Measurements from ENCODE around the gene HLA-DMB.
A peak's percentile ranks its signal among the peaks of the same experiment; 100 is the strongest.
"Not testable (repeated sequence)": the region's sequence is repeated elsewhere in the genome, so short reads cannot be mapped to it uniquely, and the experiment has no call there.

Gene HLA-DMB

DNA sequence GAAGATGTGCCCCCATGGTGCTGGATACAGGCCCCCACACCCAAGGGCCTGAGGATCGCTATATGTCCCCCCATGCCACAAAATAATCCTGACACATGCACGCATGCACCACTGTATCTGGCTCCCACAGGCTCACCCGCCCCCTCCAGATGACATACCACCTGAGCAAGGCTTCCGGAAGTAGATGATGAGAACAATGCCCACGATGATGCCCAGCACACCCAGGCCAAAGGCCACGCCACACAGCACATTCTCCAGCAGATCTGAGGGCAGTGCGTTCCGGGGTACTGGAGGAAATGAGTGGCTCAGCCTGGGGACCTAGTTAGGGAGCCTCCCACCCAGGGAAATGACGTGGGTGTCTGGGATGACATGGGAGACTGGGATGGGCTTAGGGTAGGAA, 8.3 kb upstream of the HLA-DMB start:
- no peak for DNase-seq

DNA sequence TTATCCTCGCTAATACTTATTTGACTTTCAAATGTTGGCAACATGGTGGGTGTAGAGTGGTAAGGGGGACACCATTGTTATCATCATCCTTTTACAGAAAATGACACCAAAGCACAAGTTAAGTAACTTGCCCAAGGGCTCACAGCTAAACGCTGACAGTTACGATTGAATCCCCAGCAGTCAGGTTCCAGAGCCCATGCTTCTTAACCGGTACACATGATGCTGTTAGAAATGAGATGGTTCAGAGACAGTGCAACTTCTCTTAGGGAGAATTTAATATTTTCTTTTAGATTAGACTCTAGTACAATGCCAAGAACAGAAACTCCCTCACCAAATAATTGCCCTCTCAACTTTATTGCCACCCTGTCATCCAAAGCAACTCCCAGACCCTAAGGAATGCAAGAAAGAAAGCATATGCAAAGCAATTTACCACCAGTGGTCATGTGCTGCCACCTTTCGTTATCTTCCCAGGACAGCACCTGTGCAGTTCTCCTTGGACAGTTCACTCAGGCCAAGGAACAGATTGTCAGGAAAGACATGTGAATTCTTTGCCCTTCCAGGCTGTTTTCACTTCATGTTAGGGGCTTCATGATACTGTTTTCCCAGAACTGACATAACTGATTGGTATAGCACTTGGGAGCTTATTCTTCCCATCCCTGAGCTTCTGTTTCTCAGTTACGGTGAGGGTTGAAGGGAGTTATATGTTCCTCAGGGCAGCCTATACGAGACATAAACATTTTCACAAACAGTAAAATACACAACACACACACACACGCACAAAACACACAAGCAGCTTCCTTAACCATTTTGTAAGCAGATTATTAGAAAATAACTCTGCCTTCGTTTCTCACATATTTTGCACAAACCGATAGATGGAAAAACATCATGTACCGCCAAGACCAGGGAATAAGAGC, 7.0 kb upstream of the HLA-DMB start:
- peak; percentile 47 for DNase-seq

DNA sequence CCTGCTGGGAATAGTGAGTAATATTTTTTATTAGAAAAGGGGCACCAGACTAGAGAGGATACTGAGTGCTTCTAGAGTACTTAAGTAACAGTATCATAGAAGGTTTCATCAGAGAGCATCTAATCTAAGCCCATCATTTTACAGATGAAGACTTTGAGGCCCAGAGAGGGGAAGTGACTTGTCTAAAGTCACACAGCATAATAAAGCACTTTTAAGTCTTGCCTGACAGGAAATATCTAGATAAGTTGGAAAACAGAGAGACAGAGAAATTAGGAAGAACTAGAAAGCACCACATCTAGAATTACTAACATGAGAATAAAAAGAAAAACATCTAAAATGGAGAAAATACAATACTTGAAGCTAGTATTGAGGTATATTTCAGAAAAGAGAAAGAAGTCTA, 6.1 kb upstream of the HLA-DMB start:
- DNase-seq: no peak

DNA sequence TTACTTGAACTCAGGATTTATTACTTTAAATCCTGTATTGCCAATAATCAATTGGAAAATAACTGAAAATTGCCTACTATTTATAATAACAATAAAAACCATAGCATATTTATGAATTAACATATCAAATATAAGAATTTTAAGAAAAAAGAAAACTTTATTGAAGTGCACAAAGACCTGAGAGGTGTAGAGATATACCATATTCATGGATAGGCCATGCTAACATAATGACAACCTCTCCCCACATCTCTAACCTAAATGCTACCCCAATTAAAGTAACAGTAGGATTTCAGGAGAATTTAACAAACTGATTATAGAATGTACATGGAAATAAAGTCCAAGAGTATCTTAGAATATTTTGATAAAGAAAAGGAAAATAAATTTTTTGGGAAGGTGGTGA, 5.1 kb upstream of the HLA-DMB start:
- DNase-seq: no peak

DNA sequence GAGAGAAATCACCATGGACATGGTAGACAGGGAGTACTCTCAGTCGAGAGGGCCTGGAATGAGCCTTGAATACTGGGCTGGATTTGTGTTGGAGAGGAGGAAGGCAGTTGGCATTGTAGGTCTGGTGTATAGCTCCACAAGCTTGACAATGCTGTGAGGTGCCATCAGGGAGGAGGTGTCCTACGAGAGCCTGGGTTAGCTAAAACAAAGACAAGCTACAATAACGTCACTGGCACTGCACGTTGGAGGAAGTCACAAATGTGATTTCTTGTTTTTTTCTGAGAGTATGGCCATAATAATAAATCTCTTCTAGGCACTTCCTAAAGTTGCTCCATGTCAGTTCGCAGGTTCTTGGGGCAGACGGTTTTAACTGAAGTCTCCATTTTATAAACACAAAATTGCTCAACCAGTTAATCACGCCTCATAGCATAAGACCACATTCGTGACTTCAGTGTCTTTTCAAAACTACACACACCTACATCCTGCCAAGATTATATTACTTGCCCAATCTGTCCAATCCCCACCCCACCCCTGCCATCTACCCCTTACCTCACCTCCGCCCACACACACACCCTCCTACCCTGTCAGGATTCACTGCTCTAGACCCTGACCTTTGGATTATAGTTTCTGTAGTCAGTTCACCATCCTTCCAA, 4.4 kb upstream of the HLA-DMB start:
- no peak for DNase-seq

DNA sequence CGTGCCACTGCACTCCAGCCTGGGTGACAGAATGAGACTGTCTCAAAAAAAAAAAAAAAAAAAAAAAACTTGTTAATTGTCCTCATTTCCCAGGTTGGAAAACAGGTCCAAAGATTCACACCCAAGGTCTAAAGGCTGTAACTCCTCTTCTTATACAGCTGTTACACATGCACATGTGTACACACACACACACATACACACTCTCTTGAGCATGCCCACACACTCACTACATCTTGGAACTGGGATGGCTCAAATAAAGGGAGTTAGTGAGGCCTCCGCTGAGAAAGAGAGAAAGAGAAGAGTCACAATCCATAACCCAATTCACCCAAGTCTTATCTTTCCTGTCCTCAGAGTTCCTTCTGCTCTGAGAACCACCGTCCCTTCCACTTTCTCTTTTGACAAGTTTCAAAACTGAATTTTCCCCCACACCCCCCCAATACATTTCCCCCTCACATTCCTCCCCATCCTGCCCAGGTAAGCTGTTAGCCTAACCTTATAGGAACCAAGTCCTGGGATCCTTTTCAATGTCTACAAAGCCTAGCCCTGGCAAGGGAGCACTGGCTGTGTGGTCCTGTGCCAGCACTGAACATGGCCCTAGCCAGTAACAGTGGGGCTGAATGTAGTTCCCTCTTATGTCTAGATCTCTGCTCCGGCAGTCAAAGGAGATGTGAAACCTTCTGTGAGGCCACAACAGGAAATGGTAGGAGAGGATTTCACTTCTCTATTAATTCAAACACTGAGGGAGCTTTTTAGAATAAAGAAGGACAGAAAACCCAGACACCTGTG, 3.2 kb upstream of the HLA-DMB start:
- DNase-seq: no peak

DNA sequence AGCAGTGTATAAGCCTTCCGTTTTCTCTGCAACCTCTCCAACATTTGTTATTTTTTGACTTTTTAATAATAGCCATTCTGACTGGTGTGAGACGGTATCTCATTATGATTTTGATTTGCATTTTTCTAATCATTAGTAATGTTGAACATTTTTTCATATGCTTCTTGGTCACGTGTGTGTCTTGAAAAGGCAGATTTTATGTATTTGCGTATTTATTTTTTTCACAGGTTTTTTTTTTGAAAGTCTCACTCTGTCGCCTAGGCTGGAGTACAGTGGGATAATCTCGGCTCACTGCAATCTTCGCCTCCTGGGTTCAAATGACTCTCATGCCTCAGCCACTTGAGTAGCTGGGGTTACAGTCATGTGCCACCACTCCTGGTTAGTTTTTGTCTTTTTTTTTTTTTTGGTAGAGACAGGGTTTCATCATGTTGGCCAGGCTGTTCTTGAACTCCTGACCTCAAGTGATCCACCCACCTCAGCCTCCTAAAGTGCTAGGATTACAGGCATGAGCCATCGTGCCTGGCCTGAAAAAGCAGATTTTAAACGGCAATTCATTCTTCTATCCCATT, 1.8 kb upstream of the HLA-DMB start:
- DNase-seq: not testable (repeated sequence)

DNA sequence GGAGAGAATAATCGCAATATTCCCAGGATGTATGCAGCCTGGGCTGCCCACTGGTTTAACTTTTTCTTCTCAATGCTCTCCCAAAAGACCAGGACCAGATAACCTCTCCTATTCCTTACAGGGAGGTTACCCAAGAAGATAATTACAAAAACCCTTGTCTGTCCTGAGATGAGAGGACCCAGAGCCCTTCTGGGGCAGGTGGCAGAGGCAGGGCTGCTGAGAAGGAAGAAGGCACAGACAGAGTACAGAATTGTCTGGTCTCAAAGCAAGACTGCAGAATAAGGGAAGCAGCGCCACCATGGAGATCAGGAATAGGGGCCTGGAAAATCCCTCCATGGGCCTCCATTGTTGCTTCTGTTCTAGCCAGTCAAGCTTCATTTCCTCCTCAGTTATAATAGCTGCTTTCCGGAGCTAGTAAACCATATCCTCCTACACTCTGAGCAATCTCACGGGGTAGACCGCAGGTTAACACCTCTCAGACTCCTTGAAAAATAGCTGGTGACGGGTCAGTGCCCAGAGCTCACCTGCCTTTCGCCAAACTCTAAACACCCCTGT, 463 bp upstream of the HLA-DMB start:
- no peak for DNase-seq

DNA sequence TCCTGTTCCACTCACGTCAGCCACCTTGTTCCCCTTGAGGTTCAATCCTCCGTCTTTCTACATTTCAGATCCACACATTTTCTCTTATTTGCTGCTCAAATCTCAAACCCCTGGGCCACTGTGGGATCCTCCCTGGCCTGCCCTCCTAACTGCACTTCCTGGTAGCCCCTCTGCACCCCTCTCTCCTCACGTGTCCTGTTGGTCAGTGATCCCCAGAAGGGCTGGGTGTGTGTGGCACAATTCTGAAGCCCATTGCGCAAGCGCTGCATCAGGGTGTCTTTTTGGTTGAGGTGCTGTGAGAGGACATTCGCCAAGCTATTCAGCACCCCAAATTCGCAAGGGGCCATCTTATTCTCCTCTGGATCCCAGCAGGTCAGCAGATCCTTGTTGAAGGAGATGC, 2.3 kb downstream of the HLA-DMB start:
- DNase-seq: no peak

DNA sequence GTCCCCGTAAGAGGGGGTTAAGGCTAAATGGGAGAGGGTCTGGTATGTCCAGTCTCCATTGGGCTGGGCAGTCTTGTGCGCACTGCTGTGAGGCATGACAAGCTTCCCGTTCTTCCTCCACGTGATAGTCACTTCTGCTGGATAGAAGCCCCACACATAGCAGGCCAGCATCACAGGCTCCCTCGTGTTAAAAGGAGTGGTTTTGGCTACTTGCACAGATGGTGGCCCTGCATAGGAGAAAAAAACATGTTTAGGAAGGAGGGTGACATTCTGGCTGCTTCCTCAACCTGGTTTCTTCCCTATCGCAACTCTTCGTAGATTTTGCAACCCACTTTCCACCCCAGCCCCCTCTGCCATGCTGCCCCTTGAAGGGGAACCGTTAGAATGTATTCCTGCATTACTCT, 3.6 kb downstream of the HLA-DMB start:
- no peak for DNase-seq

DNA sequence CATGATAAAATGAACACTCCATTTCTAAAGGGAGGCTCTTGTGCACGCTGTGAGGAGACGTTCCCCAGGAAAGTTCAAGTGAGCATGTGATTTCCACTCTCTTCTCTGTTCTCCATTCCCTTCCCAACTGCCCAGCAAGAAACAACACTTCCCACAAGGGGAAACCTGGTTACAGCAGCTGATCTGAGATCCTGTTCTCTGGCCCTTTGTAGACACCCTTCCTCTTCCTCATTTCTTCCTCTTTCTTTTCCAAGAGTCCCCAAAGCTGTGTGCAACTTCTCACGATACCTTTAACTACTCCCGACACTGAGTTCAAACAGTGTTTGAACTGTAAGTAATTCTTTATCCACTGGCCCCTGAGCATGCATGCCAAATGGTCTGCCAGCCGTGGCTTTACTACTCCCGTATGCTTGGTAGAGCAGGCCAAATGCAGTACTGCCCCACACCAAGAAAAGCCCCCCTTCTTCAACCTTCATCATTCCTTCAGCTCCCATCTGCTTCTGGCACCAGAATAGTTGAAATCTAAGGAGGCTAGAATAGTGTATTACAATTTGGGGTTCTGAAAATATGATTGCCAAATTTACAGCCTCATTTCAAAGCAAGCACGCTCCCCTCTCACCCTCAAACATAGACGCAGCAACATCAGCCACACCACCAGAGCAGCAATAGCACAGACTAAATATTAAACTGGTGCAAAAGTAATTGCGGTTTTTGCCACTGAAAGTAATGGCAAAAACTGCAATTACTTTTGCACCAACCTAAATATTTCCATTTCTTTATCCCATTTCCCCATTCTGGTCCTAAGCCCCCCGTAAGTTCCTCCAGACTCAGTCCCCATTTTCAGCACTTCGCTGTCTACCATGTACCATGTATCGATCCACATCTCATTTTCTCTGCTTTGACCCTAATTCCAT, 4.3 kb downstream of the HLA-DMB start:
- no peak for DNase-seq

DNA sequence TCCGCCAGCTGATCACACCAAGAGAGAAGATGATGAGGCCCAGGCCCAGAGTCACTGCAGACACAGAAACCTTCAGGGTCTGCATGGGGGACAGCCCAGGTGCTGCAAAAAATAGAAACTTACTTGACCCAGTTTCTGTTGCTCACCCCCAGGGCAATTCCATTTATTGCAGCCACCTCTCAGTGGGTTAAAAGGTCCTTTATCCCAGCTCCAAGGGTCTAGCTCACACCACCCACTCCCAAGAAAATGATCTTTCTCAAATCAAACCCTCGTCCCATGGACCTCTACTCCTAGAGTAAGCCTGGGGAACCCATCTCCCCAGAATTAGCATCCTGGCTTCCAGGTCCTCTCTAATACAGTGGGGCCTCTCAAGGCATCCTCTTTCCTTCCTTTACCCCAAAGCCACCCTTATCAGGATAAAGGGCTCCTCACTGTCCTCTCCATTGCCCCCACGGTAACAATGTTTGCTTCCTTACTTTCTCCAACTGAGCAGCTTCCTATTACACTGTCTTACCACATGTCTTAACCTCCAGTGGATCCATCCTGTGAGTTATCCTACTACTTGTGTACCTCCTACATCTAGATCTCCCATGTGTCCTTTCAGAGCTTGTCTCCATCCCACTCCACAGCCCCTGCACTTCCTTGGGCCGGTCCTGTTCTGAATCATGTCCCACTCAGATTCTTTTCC, 5.1 kb downstream of the HLA-DMB start:
- DNase-seq: no peak

DNA sequence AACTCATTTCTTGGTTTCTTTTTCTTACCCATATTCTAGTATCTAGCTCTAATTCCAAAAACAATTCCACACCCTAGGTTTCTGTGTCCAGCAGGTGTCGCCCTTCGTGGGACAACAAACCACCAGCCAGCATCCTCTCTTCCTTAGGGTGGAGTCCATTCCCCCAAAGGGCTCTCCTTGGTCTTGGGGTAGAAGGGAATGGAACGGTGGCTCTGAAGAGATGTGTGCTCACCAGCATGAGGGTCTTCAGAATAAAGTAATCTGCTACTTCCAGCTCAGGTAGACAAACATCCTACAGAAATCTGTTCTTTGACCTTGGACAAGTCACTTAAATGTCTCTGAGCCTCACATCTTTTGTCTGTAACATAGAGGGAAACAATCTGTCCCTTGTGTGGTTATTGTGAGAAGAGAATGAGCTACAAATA, 7.2 kb downstream of the HLA-DMB start:
- DNase-seq: peak; percentile 73

DNA sequence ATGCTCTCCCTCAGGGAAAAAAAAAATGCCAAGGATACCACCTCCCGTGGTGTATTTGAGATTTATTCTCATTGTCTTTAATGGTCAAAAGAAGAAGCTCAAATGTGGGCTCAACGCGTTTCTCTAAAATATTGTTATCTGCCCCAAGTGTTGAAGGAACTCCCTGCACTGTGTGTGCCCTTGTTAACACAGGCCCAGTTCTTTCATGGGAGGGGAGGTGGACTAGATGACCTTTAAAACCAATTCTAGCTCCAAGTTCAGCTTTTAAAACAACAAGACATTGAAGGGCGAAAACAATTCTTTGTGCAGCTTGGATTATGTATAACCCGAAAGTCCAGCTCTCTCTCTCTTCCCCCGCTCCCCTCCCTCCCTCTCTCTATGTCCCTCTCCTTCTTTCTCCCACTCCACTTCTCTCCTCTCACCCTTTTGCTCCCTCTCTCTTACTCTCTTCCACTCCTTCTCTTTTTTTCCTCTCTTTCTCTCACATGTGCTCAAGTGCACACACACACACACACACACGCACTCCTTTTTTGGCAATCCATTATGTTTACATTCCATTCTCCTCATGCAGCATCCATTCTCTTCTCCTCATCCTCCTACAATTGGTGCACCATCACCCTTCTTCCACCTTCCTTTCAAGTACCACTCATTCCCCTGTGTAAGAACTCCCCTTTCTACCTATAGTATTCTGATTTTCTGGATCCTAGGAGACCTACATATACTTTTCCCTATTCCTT, 8.5 kb downstream of the HLA-DMB start:
- DNase-seq: peak; percentile 58

DNA sequence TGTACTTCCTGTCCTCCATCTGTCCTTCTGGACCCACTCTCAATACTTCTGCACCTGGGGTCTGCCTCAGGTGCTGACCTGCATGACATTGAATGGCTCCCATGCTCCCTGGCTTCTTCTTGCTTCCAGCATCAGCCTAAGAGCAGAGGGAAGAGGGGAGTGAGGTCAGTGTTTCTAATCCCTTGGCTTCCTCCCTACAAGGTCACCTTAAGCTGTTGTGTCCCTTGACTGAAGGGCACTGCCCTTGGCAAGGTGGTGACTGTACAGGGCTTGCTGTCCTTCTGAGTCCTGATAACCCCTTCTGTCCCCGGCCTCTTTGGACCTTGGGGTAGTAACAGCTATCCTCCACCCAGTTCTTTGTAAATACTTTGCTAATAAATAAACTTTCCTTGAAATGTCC, 9.6 kb downstream of the HLA-DMB start:
- DNase-seq: no peak

DNA sequence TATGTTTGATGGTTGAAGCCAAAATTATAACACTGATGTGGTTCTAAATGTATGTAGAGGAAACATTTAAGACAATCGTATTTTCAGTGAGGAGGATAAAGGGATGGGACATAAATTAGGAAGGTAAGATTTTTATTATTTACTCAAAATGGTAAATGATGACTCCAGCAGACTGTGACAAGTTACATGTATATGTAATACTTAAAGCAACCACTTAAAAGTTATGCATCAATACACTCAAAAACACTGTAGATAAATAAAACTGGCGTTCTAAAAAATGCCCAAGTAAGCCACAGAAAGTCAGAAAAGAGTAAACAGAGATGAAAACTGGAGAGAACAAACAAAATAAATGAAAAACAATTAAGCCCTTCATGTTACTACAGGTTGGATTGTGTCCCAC, 18.7 kb downstream of the HLA-DMB start:
- DNase-seq: no peak

DNA sequence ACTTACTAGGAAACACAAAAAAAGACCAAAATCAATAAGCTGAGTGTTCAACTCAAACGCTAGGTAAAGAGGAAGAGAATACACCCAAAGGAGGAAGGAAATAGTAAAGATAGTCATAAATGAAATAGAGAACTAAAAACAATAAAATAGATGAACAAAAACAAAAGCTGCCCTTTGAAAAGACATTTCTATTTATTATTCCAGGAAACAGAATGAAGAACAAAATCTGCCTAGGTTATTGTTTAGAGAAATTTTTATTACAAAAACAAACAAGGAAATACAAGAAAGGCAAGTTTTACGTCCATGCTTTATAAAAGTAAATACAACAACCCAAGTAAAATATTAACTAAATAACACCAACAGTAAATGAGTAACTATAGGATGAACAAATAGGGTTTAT, 20.1 kb downstream of the HLA-DMB start:
- DNase-seq: no peak

DNA sequence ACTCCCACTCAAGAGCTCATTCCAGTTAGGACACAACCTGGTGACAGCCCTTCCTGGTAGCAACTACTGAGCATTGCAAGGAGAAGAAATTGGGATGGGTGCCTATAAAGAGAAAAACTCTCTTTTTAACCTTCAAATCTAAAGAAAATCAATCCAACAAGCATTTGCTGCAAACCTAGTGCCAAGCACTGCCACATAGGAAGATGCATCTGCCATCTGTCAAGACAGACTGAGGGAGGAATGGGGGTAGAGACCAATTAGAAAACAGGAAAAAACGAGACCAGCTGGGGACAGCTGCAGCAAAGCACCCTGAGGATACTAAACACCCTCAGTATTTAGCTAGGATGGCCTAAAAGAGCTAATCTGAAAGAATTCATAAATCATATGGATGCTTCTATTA, 27.9 kb downstream of the HLA-DMB start:
- no peak for DNase-seq

DNA sequence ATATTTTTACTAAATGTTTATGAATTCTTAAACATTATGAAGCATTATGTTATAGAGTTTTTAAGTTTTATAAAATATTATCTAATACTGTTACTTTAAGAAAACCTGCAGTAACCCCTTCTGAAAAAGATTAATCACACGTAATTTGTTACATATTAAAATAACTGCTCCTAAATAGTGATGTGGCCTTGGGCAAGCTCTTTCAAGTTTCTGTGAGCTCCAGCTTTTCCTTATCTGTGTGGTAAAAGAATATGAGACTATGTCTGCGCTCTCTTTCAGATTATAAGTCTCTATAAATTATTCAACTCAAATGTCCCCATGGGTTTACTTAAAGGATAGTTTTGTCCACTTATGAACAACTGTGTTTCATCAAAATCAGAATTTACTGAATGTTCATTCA, 31.9 kb downstream of the HLA-DMB start:
- no peak for DNase-seq

DNA sequence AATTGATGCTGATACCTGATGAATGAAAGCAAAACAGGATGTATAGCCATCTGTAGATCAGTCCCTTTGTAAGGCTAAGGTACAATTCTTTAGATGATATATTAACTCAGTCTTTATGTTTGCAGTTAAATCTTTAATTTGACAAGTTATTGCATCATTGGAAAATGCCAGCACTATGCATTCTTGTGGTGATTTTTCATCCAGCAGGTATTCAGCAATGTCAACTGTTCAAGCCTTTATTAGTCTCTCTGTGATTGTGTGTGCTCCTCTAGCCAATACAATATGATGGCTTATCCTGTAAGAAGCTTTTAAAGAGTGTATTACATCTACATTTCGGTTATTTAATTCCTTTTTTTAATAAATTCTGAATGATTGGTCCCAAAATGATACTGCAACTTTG, 34.3 kb downstream of the HLA-DMB start:
- peak; percentile 78 for DNase-seq

DNA sequence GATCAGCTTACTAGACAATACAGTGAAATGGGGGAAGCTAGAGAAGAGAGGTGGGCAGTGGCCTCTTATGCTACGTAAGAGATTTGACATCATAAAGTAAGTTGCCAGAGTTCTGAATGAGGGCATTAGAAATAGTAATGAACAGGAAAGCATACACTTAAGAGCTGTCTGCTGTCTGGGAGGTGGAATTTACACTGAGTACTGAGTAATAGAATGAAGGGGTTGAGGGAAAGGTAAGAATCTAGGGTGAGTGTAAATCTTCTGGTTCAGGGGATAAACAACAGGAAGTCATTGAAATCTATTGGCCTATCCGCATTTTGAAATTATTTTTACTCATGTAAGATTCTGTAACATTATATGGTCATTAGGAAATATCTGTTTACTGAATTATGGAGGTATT, 35.8 kb downstream of the HLA-DMB start:
- no peak for DNase-seq

All from fibroblast of skin of right biceps (primary cell).